DOHH2 (cell line): ENCODE data around the gene TARS3.

Experiments
- H3F3A ChIP-seq: fragments of 200-600 bp; sonication (generic), shearing (Covaris generic); 2 replicates; pipeline ENCODE4 v1.6.0; 2016; ENCODE audit warnings: antibody characterized with exemption, mild to moderate bottlenecking; ENCODE audit not compliant: control insufficient read depth, insufficient read depth
- H3K27ac ChIP-seq: fragments of 200-600 bp; sonication (generic); 2 replicates; pipeline ENCODE4 v1.5.1; 2014; ENCODE audit warnings: low read depth, mild to moderate bottlenecking, low read length, moderate library complexity
- H3K27me3 ChIP-seq: fragments of 200-600 bp; sonication (generic); 2 replicates; pipeline ENCODE4 v1.6.1; 2014; ENCODE audit warnings: mild to moderate bottlenecking, low read length, mixed read lengths; ENCODE audit not compliant: control insufficient read depth
- H3K36me3 ChIP-seq: fragments of 200-600 bp; sonication (generic); 2 replicates; pipeline ENCODE4 v1.6.1; 2014; ENCODE audit warnings: mild to moderate bottlenecking, low read length, moderate library complexity, mixed read lengths; ENCODE audit not compliant: control insufficient read depth
- H3K4me1 ChIP-seq: fragments of 200-600 bp; sonication (generic); 2 replicates; pipeline ENCODE4 v1.6.1; 2014; ENCODE audit warnings: mild to moderate bottlenecking, low read length, mixed read lengths; ENCODE audit not compliant: control insufficient read depth
- H3K4me2 ChIP-seq: fragments of 200-600 bp; sonication (generic); 2 replicates; pipeline ENCODE4 v1.6.0; 2014; ENCODE audit warnings: mild to moderate bottlenecking, low read length, moderate library complexity
- H3K4me3 ChIP-seq: fragments of 200-600 bp; sonication (generic); 2 replicates; pipeline ENCODE4 v1.5.1; 2014; ENCODE audit warnings: mild to moderate bottlenecking, low read length, mixed read lengths
- H3K79me2 ChIP-seq: fragments of 200-600 bp; sonication (generic); 2 replicates; pipeline ENCODE4 v1.6.1; 2014; ENCODE audit warnings: mild to moderate bottlenecking, low read length, mixed read lengths; ENCODE audit not compliant: control insufficient read depth
- H3K9me2 ChIP-seq: fragments of 200-600 bp; sonication (generic); replicated peaks from 2 replicates; pipeline ENCODE4 v1.6.1; 2014; ENCODE audit warnings: mild to moderate bottlenecking, low read length, mixed read lengths; ENCODE audit not compliant: control insufficient read depth
- H3K9me3 ChIP-seq: fragments of 200-600 bp; sonication (generic); 2 replicates; pipeline ENCODE4 v1.6.1; 2014; ENCODE audit warnings: antibody characterized with exemption, low read length, mixed read lengths; ENCODE audit not compliant: control insufficient read depth, insufficient read depth
- H4K20me1 ChIP-seq: fragments of 200-600 bp; sonication (generic); 2 replicates; pipeline ENCODE4 v1.6.0; 2014; ENCODE audit warnings: low read depth, mild to moderate bottlenecking, antibody characterized with exemption, low read length, moderate library complexity; ENCODE audit not compliant: control insufficient read depth, insufficient read depth
- EZH2phosphoT487 ChIP-seq: fragments of 200-600 bp; sonication (generic); IDR thresholded peaks from 2 replicates; pipeline ENCODE4 v1.6.1; 2017; ENCODE audit warnings: borderline replicate concordance, mild to moderate bottlenecking, antibody characterized with exemption, low read length, moderate library complexity, mixed read lengths
- TF ChIP-seq, protein P1 (sequence below): fragments of 200-600 bp; sonication (generic); IDR thresholded peaks from one replicate; pipeline ENCODE4 v1.5.1; 2014; ENCODE audit warnings: antibody characterized with exemption, mild to moderate bottlenecking, low read depth, low read length; ENCODE audit not compliant: poor library complexity, severe bottlenecking

Gene TARS3

DNA sequence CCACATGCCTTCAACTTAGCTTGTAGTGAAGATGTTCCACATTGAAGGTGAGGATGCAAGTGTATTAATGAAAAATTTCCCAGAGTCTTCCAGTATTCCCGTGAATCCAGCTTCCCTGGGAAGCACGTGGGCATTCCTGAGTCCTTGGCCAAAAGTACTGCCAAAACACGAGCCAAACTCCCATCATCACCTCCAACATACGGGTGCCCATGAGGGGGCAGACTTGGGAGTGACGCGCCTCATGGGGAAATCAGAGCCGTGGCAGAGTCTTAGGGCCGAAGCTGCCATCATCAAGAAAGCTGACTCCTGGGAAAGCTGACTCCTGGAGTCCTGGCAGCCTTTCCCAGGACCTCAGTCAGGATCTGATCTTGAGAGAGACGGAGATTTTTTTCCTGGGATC is 52.0 kb downstream of the TARS3 start:
- no peak overlapping the region for H3K27ac ChIP-seq
- H3K9me3 ChIP-seq: no peaks in the 10 kb centered on the region
- no peak overlapping the region for H3K4me2 ChIP-seq
- H3K4me3 ChIP-seq: no peak overlapping the region
- no peak for TF ChIP-seq EZH2phosphoT487
- TF ChIP-seq, protein P1, sequence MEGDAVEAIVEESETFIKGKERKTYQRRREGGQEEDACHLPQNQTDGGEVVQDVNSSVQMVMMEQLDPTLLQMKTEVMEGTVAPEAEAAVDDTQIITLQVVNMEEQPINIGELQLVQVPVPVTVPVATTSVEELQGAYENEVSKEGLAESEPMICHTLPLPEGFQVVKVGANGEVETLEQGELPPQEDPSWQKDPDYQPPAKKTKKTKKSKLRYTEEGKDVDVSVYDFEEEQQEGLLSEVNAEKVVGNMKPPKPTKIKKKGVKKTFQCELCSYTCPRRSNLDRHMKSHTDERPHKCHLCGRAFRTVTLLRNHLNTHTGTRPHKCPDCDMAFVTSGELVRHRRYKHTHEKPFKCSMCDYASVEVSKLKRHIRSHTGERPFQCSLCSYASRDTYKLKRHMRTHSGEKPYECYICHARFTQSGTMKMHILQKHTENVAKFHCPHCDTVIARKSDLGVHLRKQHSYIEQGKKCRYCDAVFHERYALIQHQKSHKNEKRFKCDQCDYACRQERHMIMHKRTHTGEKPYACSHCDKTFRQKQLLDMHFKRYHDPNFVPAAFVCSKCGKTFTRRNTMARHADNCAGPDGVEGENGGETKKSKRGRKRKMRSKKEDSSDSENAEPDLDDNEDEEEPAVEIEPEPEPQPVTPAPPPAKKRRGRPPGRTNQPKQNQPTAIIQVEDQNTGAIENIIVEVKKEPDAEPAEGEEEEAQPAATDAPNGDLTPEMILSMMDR: no peak
- no peaks in the 10 kb centered on the region for H4K20me1 ChIP-seq
- peaks cover 3% of the 10 kb centered on the region; the same call in 1 of the 2 replicates for H3K36me3 ChIP-seq
- no peaks in the 10 kb centered on the region for H3K79me2 ChIP-seq
- no peaks in the 10 kb centered on the region for H3K27me3 ChIP-seq
- no peaks in the 10 kb centered on the region for H3K9me2 ChIP-seq
- H3K4me1 ChIP-seq: peaks cover 16% of the 10 kb centered on the region
- no peaks in the 10 kb centered on the region; the same call in 1 of the 2 replicates for H3F3A ChIP-seq

DNA sequence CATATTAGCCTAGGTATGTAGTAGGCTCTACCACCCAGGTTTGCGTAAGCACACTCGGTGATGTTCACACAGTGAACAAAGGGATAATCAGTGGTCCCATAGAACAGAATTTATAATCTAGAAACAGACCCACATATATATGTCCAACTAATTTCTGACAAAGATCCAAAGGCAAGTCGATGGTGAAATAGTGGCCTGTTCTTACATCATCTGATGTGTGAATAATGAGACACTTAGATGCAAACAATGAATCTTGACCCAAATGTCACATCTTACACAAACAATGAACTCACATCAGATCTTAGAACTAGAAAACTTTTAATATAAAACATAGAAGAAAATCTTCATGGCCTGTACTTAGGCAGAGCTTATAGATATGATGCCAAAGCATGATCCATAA is 54.5 kb downstream of the TARS3 start:
- Histone ChIP-seq H3K9me2 (no peaks in the 10 kb centered on the region), H3K4me1 (no peaks in the 10 kb centered on the region), H3F3A (no peaks in the 10 kb centered on the region), H3K79me2 (no peaks in the 10 kb centered on the region), H4K20me1 (no peaks in the 10 kb centered on the region), H3K27me3 (no peaks in the 10 kb centered on the region), H3K27ac (no peak overlapping the region), H3K36me3 (peaks cover 3% of the 10 kb centered on the region; the same call in 1 of the 2 replicates), H3K4me2 (no peak overlapping the region), H3K4me3 (no peak overlapping the region), H3K9me3 (no peaks in the 10 kb centered on the region)
- TF ChIP-seq, protein P1: no peak
- no peak for TF ChIP-seq EZH2phosphoT487

DNA sequence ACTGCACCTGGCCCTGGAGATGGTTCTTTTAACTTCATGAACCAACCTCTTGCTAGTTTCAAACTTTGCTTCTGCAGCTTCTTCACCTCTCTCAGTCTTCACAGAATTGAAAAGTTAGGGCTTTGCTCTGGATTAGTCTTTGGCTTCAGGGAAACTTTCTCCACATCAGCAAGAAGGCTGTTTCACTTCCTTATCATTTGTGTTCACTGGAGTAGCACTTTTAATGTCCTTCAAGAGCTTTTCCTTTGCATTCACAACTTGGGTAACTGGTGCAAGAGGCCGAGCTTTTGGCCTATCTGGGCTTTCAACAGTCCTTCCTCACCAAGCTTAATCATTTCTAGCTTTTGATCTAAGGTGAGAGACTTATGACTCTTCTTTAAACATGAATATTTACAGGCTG is 56.4 kb downstream of the TARS3 start:
- Histone ChIP-seq H3K36me3 (no peaks in the 10 kb centered on the region), H3K27ac (no peak overlapping the region), H3K79me2 (no peaks in the 10 kb centered on the region), H3K9me3 (no peaks in the 10 kb centered on the region), H3K4me2 (no peak overlapping the region), H3K4me3 (no peak overlapping the region), H3K27me3 (no peaks in the 10 kb centered on the region), H3F3A (no peaks in the 10 kb centered on the region), H3K9me2 (no peaks in the 10 kb centered on the region), H3K4me1 (no peaks in the 10 kb centered on the region), H4K20me1 (no peaks in the 10 kb centered on the region)
- TF ChIP-seq, protein P1: no peak
- no peak for TF ChIP-seq EZH2phosphoT487
